Trophoblast cell (in vitro differentiated cells and primary cell): Measurements from ENCODE around the gene CDK6.
A peak's percentile ranks its signal among the peaks of the same experiment; 100 is the strongest.

Experiments used
- DNase-seq, 2 donors: peaks; one replicate each; pipeline ENCODE4 v3.0.0-alpha.2; 2016
- H2AFZ ChIP-seq: 2 replicates; pipeline ENCODE4 v1.6.1; 2013; ENCODE audit warnings: low read length, moderate library complexity, mild to moderate bottlenecking; ENCODE audit not compliant: insufficient read depth, poor library complexity
- H2AK5ac ChIP-seq: 2 replicates; pipeline ENCODE4 v1.6.1; 2013; ENCODE audit warnings: mild to moderate bottlenecking, low read length
- H2BK120ac ChIP-seq: 2 replicates; pipeline ENCODE4 v1.6.1; 2013; ENCODE audit warnings: low read length, mild to moderate bottlenecking, moderate library complexity; ENCODE audit not compliant: insufficient read depth, poor library complexity
- H2BK12ac ChIP-seq: 2 replicates; pipeline ENCODE4 v1.6.1; 2013; ENCODE audit warnings: mild to moderate bottlenecking, low read length, moderate library complexity
- H2BK5ac ChIP-seq: 2 replicates; pipeline ENCODE4 v1.6.1; 2013; ENCODE audit warnings: low read length, low read depth, moderate library complexity, mild to moderate bottlenecking; ENCODE audit not compliant: poor library complexity
- H3K14ac ChIP-seq: 2 replicates; pipeline ENCODE4 v1.6.1; 2013; ENCODE audit warnings: mild to moderate bottlenecking, low read length
- H3K18ac ChIP-seq: 2 replicates; pipeline ENCODE4 v1.6.1; 2013; ENCODE audit warnings: mild to moderate bottlenecking, low read length
- H3K23ac ChIP-seq: 2 replicates; pipeline ENCODE4 v1.6.1; 2013; ENCODE audit warnings: low read length
- H3K27ac ChIP-seq: 2 replicates; pipeline ENCODE4 v1.5.1; 2013; ENCODE audit warnings: low read depth, mild to moderate bottlenecking, inconsistent platforms, low read length, moderate library complexity
- H3K27me3 ChIP-seq: 2 replicates; pipeline ENCODE4 v1.6.1; 2013; ENCODE audit warnings: inconsistent platforms, mild to moderate bottlenecking, low read length, moderate library complexity; ENCODE audit not compliant: insufficient read depth
- H3K36me3 ChIP-seq, 2 experiments: 1 replicate in 1 of 2; 2 replicates in 1 of 2; pipeline ENCODE4 v1.6.1; 2013; ENCODE audit warnings: low read length in 2 of 2, mild to moderate bottlenecking in 2 of 2, moderate library complexity in 1 of 2; ENCODE audit not compliant: insufficient read depth in 2 of 2, control insufficient read depth in 1 of 2
- H3K4ac ChIP-seq: 2 replicates; pipeline ENCODE4 v1.6.1; 2013; ENCODE audit warnings: low read depth, mild to moderate bottlenecking, low read length, moderate library complexity
- H3K4me1 ChIP-seq, 2 experiments: 1 replicate in 1 of 2; 2 replicates in 1 of 2; pipeline ENCODE4 v1.6.1; 2013; ENCODE audit warnings: low read length in 2 of 2, mild to moderate bottlenecking in 2 of 2, moderate library complexity in 1 of 2; ENCODE audit not compliant: insufficient read depth in 2 of 2, control insufficient read depth in 1 of 2
- H3K4me2 ChIP-seq: 2 replicates; pipeline ENCODE4 v1.6.1; 2013; ENCODE audit warnings: inconsistent platforms, mild to moderate bottlenecking, low read length, moderate library complexity
- H3K4me3 ChIP-seq: 2 replicates; pipeline ENCODE4 v1.5.1; 2013; ENCODE audit warnings: mild to moderate bottlenecking, low read depth, low read length, inconsistent platforms
- H3K79me1 ChIP-seq: one replicate; pipeline ENCODE4 v1.6.1; 2013; ENCODE audit warnings: low read length
- H3K79me2 ChIP-seq: 2 replicates; pipeline ENCODE4 v1.6.1; 2013; ENCODE audit warnings: low read length, mild to moderate bottlenecking; ENCODE audit not compliant: control insufficient read depth, insufficient read depth, poor library complexity
- H3K9ac ChIP-seq: 2 replicates; pipeline ENCODE4 v1.6.1; 2013; ENCODE audit warnings: mild to moderate bottlenecking, low read length
- H3K9me3 ChIP-seq: 2 replicates; pipeline ENCODE4 v1.6.1; 2013; ENCODE audit warnings: low read depth, mild to moderate bottlenecking, control low read depth, inconsistent platforms, low read length; ENCODE audit not compliant: insufficient read depth
- H4K12ac ChIP-seq: 2 replicates; pipeline ENCODE4 v1.6.1; 2013; ENCODE audit warnings: low read depth, mild to moderate bottlenecking, low read length, moderate library complexity
- H4K8ac ChIP-seq: 2 replicates; pipeline ENCODE4 v1.6.1; 2013; ENCODE audit warnings: low read depth, mild to moderate bottlenecking, low read length, moderate library complexity
- H4K91ac ChIP-seq: one replicate; pipeline ENCODE4 v1.6.1; 2013; ENCODE audit warnings: low read depth, mild to moderate bottlenecking, low read length, moderate library complexity
- WGBS: extraction: QIAGEN DNeasy Blood & Tissue Kit; methylation state at CpG from one replicate; pipeline ENCODE4 v1.1.7; 2013; ENCODE audit warnings: missing lambda C conversion rate; ENCODE audit not compliant: insufficient read length, insufficient coverage; ENCODE audit errors: extremely low coverage; 5-methylcytosine and 5-hydroxymethylcytosine counted together

Gene CDK6

GRCh38 chr7:92823042-92823441, 13.3 kb downstream of the CDK6 start:
- no peak overlapping the region for H3K14ac ChIP-seq

DNA sequence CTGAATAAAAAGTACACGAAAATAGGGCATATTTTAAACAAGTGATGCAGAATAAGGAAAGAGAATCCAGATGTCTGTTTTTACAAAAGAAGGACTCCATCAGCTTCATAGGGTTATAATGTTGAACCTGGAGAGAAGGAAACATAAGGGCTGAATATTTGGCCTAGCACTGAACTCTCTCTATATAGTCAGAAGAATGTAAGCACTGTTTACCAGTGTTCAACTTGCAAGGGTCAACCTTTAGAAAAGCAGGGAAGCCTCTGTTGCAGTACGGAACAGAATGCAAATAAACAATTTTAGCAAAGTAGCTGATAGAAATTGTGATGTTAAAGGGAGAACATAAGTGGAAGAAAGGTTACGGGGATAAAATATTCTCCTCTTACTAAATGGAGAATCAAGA, 16.2 kb downstream of the CDK6 start:
- H2BK12ac ChIP-seq: no peak overlapping the region
- no peaks in the 10 kb centered on the region for H3K79me1 ChIP-seq
- no peak overlapping the region for H4K12ac ChIP-seq
- H3K4me3 ChIP-seq: no peak overlapping the region
- no peaks in the 10 kb centered on the region for H3K4me1 ChIP-seq
- no peak overlapping the region for H3K9ac ChIP-seq
- H4K8ac ChIP-seq: no peak overlapping the region
- H3K23ac ChIP-seq: no peak overlapping the region
- no peak overlapping the region for H2BK120ac ChIP-seq
- no peak overlapping the region for H4K91ac ChIP-seq
- H2AFZ ChIP-seq: no peak overlapping the region
- no peak overlapping the region for H3K4ac ChIP-seq
- H3K9me3 ChIP-seq: no peaks in the 10 kb centered on the region
- no peak overlapping the region for H3K4me2 ChIP-seq
- no peak overlapping the region for H3K18ac ChIP-seq
- no CpG with 5 or more reads among the region's 3 CpGs for WGBS
- H2AK5ac ChIP-seq: no peak overlapping the region
- H3K79me2 ChIP-seq: no peaks in the 10 kb centered on the region
- DNase-seq: no peak
- H3K36me3 ChIP-seq: no peaks in the 10 kb centered on the region
- H3K27me3 ChIP-seq: no peaks in the 10 kb centered on the region
- no peak overlapping the region for H3K14ac ChIP-seq
- H3K27ac ChIP-seq: no peak overlapping the region
- H2BK5ac ChIP-seq: no peak overlapping the region

More at GRCh38 chr7:92823042-92823441, 13.3 kb downstream of the CDK6 start:
- H2BK120ac ChIP-seq: no peak overlapping the region
- no peak overlapping the region for H3K27ac ChIP-seq
- no peak overlapping the region for H3K9ac ChIP-seq
- peaks cover 0 to 3% of the 10 kb centered on the region in 2 experiments for H3K36me3 ChIP-seq
- no peaks in the 10 kb centered on the region for H3K9me3 ChIP-seq
- H2AFZ ChIP-seq: no peak overlapping the region
- H3K79me2 ChIP-seq: peaks cover 3% of the 10 kb centered on the region
- no peak overlapping the region for H4K8ac ChIP-seq
- H3K18ac ChIP-seq: no peak overlapping the region
- H3K79me1 ChIP-seq: no peaks in the 10 kb centered on the region
- no peak overlapping the region for H4K91ac ChIP-seq
- no peak overlapping the region for H3K4me2 ChIP-seq
- peaks cover 0 to 2% of the 10 kb centered on the region in 2 experiments for H3K4me1 ChIP-seq
- no peak overlapping the region for H4K12ac ChIP-seq
- no peak overlapping the region for H3K23ac ChIP-seq
- H2AK5ac ChIP-seq: no peak overlapping the region
- no peaks in the 10 kb centered on the region for H3K27me3 ChIP-seq
- H3K4ac ChIP-seq: no peak overlapping the region
- WGBS: no CpG with 5 or more reads among the region's 1 CpG
- no peak for DNase-seq
- no peak overlapping the region for H3K4me3 ChIP-seq
- no peak overlapping the region for H2BK5ac ChIP-seq
- H2BK12ac ChIP-seq: no peak overlapping the region

DNA sequence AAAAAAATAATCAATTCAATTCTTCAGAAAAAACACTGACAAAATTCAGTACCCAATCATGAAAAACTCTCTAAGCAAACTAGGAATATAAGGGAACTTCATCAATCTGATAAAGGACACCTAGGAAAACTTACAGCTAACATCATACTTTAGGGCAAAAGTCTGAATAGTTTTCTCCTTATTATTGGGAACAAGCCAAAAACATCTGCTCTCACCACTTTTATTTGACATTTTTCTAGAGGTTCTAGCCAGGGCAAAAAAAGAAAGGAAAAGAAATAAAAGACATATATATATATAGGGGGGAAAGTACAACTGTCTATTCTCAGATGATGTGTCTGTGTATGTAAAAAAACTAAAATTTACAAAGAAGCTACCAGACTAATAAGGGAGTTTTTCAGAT, 19.0 kb downstream of the CDK6 start:
- Histone ChIP-seq H3K9me3 (no peaks in the 10 kb centered on the region), H3K14ac (no peak overlapping the region), H3K4me3 (no peak overlapping the region), H3K79me1 (no peaks in the 10 kb centered on the region), H3K4ac (no peak overlapping the region), H3K36me3 (no peaks in the 10 kb centered on the region), H4K12ac (no peak overlapping the region), H3K23ac (no peak overlapping the region), H3K79me2 (no peaks in the 10 kb centered on the region), H2BK5ac (no peak overlapping the region), H2BK12ac (no peak overlapping the region), H3K9ac (no peak overlapping the region), H3K4me1 (no peaks in the 10 kb centered on the region), H2AK5ac (no peak overlapping the region), H3K18ac (no peak overlapping the region), H4K8ac (no peak overlapping the region), H2BK120ac (no peak overlapping the region), H2AFZ (no peak overlapping the region), H3K27ac (no peak overlapping the region), H3K27me3 (no peaks in the 10 kb centered on the region), H4K91ac (no peak overlapping the region), H3K4me2 (no peak overlapping the region)
- no peak for DNase-seq

DNA sequence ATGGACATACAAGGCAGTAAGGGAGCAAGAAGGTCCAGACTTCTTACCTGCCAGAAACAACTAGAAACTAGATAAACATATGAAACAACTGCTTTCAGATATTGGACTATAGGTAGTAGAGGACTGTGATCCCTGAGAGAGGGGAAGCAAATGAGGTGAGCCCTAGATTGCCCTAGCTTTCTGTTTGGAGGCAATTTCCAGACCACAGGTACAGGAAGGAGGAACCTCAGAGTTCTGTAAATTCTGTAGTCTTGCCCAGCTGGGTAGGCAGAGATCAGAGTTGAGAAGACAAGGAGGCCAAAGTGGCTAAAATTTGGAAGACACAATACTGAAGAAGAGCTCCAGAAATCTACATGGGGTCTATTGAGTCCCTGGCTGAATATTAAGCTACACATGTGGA, 21.0 kb downstream of the CDK6 start:
- H3K79me1 ChIP-seq: no peaks in the 10 kb centered on the region
- H3K23ac ChIP-seq: no peak overlapping the region
- no peak overlapping the region for H3K4me3 ChIP-seq
- H3K18ac ChIP-seq: no peak overlapping the region
- H4K91ac ChIP-seq: no peak overlapping the region
- H4K8ac ChIP-seq: no peak overlapping the region
- no peak for DNase-seq
- H2AK5ac ChIP-seq: no peak overlapping the region
- no peak overlapping the region for H3K14ac ChIP-seq
- H4K12ac ChIP-seq: no peak overlapping the region
- H3K36me3 ChIP-seq: no peaks in the 10 kb centered on the region
- H3K4me2 ChIP-seq: no peak overlapping the region
- no peaks in the 10 kb centered on the region for H3K27me3 ChIP-seq
- no peaks in the 10 kb centered on the region for H3K9me3 ChIP-seq
- H3K4me1 ChIP-seq: no peaks in the 10 kb centered on the region
- no peak overlapping the region for H3K9ac ChIP-seq
- no peaks in the 10 kb centered on the region for H3K79me2 ChIP-seq
- H3K27ac ChIP-seq: no peak overlapping the region
- no peak overlapping the region for H2AFZ ChIP-seq
- H2BK120ac ChIP-seq: no peak overlapping the region
- H2BK5ac ChIP-seq: no peak overlapping the region
- no peak overlapping the region for H2BK12ac ChIP-seq
- H3K4ac ChIP-seq: peak overlapping the region; percentile 37
